H1 (cell line): ENCODE data around the gene ZNRF3. TPM values are rescaled to one million over a fixed set of nuclear protein-coding genes. Genes with fewer than 3 reads are reported as not detected.

Experiments used
- CBX5 ChIP-seq: fragments of 300-800, 300-1000 bp; sonication (generic); IDR thresholded peaks from 2 replicates; pipeline ENCODE4 v1.7.1; 2016; ENCODE audit warnings: antibody characterized with exemption, low read length, low read depth
- CHD2 ChIP-seq: IDR thresholded peaks from 2 replicates; pipeline ENCODE4 v1.6.1; 2012; ENCODE audit warnings: low read length, improper control_type of control experiment
- CHD7 ChIP-seq: fragments of 300-600 bp; sonication (generic); IDR thresholded peaks from 2 replicates; pipeline ENCODE4 v1.7.1; 2012; ENCODE audit warnings: low read length, moderate library complexity, mild to moderate bottlenecking, inconsistent platforms; ENCODE audit not compliant: insufficient replicate concordance
- CTBP2 ChIP-seq: IDR thresholded peaks from 2 replicates; pipeline ENCODE4 v1.7.0; 2011; ENCODE audit warnings: borderline replicate concordance, mild to moderate bottlenecking, moderate library complexity, mixed read lengths, low read length; ENCODE audit not compliant: insufficient read depth, insufficient read length
- GABPA ChIP-seq: IDR thresholded peaks from 2 replicates; pipeline ENCODE4 v1.6.1; 2011; ENCODE audit warnings: mild to moderate bottlenecking, low read length, moderate library complexity, borderline replicate concordance; ENCODE audit not compliant: insufficient read depth
- KDM1A ChIP-seq: fragments of 200-600, 300-600 bp; sonication (generic); IDR thresholded peaks from 2 replicates; pipeline ENCODE4 v1.7.1; 2016; ENCODE audit warnings: mild to moderate bottlenecking, low read length, borderline replicate concordance
- RXRA ChIP-seq: IDR thresholded peaks from 2 replicates; pipeline ENCODE4 v1.6.1; 2011; ENCODE audit warnings: low read depth, mild to moderate bottlenecking, low read length, moderate library complexity; ENCODE audit not compliant: insufficient read depth
- SP4 ChIP-seq: IDR thresholded peaks from 2 replicates; pipeline ENCODE4 v1.6.1; 2012; ENCODE audit warnings: low read length, inconsistent platforms
- TBP ChIP-seq: IDR thresholded peaks from 2 replicates; pipeline ENCODE4 v1.6.1; 2011; ENCODE audit warnings: low read depth, low read length, improper control_type of control experiment
- polyA plus RNA-seq, 7 experiments: library from polyadenylated mRNA; depleted of rRNA in 3 of 7; stranded (reverse) in 5 of 7; unstranded in 2 of 7; fragments of >200 nt in 5 of 7; fragments of 200-250 nt in 2 of 7; gene quantifications; 1 replicate in 5 of 7; 2 replicates in 1 of 7; 4 replicates in 1 of 7; pipeline versions ENCODE4 v1.2.1 to v1.2.3, GENCODE V29; 2011 to 2013; ENCODE audit warnings: missing spikeins in 2 of 7, mixed read lengths in 2 of 7
- total RNA-seq: library from RNA; stranded (reverse); fragmentation: NEBNext Ultra II Directional; extraction: Animal tissue kit (Norgen Biotek cat#: 25700); gene quantifications from 2 replicates; pipeline ENCODE4 v1.2.1, GENCODE V29; 2021

ZNRF3 gene
- total and polyA plus RNA-seq, 2 of the 8 experiments (the other 6 are each of a cell fraction or from before 2014, with no cell fraction given) = 14.1 to 21.7 TPM

- no peak for TF ChIP-seq CHD7
- TF ChIP-seq CHD2 = no peak
- no peak for TF ChIP-seq KDM1A
- TF ChIP-seq RXRA = no peak
- no peak for TF ChIP-seq TBP
- no peak for TF ChIP-seq CTBP2
- no peak for TF ChIP-seq GABPA
- no peak for TF ChIP-seq CBX5
- no peak for TF ChIP-seq SP4
These were observed 98.6 kb downstream of the ZNRF3 start (continued) for GRCh38 chr22:28981818-28982499.
